IMR-90 (cell line): ENCODE results near the gene KCNH2.

ENCODE experiments used
- CEBPB ChIP-seq: IDR thresholded peaks from 2 replicates; pipeline ENCODE4 v1.6.1; 2012; ENCODE audit warnings: low read depth, low read length, improper control_type of control experiment
- POLR2A ChIP-seq: IDR thresholded peaks from 2 replicates; pipeline ENCODE4 v1.6.1; 2012; ENCODE audit warnings: mild to moderate bottlenecking, low read depth, low read length
- RAD21 ChIP-seq: IDR thresholded peaks from 2 replicates; pipeline ENCODE4 v1.6.1; 2012; ENCODE audit warnings: low read length, improper control_type of control experiment
- RCOR1 ChIP-seq: IDR thresholded peaks from 2 replicates; pipeline ENCODE4 v1.6.1; 2012; ENCODE audit warnings: mild to moderate bottlenecking, low read length, improper control_type of control experiment; ENCODE audit not compliant: insufficient replicate concordance
- TF ChIP-seq, protein P1 (sequence below): conservative IDR thresholded peaks from 2 replicates; pipeline ENCODE4 v1.5.1; 2012; ENCODE audit warnings: mild to moderate bottlenecking, low read depth, low read length, improper control_type of control experiment

DNA sequence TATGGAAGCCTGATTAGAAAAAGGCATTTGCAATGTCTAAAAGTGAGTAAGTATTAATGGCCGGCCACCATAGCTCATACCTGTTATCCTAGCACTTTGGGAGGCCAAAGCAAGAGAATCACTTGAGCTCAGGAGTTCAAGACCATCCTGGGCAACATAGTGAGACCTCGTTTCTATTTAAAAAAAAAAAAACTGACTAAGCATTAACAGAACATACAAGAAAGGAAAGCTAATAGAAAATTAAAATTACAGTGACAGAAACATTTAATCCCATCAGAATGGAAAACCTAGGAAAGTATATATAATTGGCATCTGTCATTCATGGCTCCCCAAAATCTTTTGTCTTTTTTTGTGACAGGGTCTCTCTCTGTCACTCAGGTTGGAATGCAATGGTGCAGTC is 69.9 kb downstream of the KCNH2 start:
- TF ChIP-seq, protein P1, sequence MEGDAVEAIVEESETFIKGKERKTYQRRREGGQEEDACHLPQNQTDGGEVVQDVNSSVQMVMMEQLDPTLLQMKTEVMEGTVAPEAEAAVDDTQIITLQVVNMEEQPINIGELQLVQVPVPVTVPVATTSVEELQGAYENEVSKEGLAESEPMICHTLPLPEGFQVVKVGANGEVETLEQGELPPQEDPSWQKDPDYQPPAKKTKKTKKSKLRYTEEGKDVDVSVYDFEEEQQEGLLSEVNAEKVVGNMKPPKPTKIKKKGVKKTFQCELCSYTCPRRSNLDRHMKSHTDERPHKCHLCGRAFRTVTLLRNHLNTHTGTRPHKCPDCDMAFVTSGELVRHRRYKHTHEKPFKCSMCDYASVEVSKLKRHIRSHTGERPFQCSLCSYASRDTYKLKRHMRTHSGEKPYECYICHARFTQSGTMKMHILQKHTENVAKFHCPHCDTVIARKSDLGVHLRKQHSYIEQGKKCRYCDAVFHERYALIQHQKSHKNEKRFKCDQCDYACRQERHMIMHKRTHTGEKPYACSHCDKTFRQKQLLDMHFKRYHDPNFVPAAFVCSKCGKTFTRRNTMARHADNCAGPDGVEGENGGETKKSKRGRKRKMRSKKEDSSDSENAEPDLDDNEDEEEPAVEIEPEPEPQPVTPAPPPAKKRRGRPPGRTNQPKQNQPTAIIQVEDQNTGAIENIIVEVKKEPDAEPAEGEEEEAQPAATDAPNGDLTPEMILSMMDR = no peak
- TF ChIP-seq RAD21 (no peak), CEBPB (no peak), POLR2A (no peak), RCOR1 (no peak)
